RWPE2 (cell line): Measurements from ENCODE around the gene SUSD5.
A peak's percentile ranks its signal among the peaks of the same experiment; 100 is the strongest.

Experiments used
- ATAC-seq: fragments of 200-7000 bp; cut with Tn5 transposase; 3 replicates; pipeline ENCODE4 v1.9.1; 2021; ENCODE audit warnings: low read depth
- DNase-seq: peaks from one replicate; pipeline ENCODE4 v3.0.0-alpha.2; 2020; ENCODE audit warnings: low spot score
- H3K27ac ChIP-seq: fragments of 450-650 bp; 2 replicates; pipeline ENCODE4 v1.5.1; 2017; ENCODE audit warnings: mild to moderate bottlenecking; ENCODE audit not compliant: poor library complexity, severe bottlenecking
- H3K27me3 ChIP-seq: fragments of 250-450 bp; sonication (Bioruptor Pico); 2 replicates; pipeline ENCODE4 v1.5.1; 2021; ENCODE audit warnings: mild to moderate bottlenecking, moderate library complexity; ENCODE audit not compliant: insufficient read depth, poor library complexity, severe bottlenecking
- H3K36me3 ChIP-seq: fragments of 250-450 bp; sonication (Bioruptor Pico); 2 replicates; pipeline ENCODE4 v1.5.1; 2020; ENCODE audit warnings: low read depth, mild to moderate bottlenecking, moderate library complexity
- H3K4me1 ChIP-seq: fragments of 250-450 bp; sonication (Bioruptor Pico); 2 replicates; pipeline ENCODE4 v1.5.1; 2021; ENCODE audit warnings: mild to moderate bottlenecking, moderate library complexity; ENCODE audit not compliant: insufficient read depth, poor library complexity, severe bottlenecking
- H3K4me3 ChIP-seq: fragments of 250-450 bp; sonication (Bioruptor Pico); 2 replicates; pipeline ENCODE4 v1.5.1; 2021; ENCODE audit warnings: mild to moderate bottlenecking, moderate library complexity; ENCODE audit not compliant: severe bottlenecking
- H3K9me3 ChIP-seq: fragments of 250-450 bp; sonication (Bioruptor Pico); 2 replicates; pipeline ENCODE4 v1.5.1; 2021; ENCODE audit warnings: mild to moderate bottlenecking, moderate library complexity; ENCODE audit not compliant: severe bottlenecking
- CTCF ChIP-seq: fragments of 450-650 bp; IDR thresholded peaks from one replicate; pipeline ENCODE4 v1.5.1; 2017; ENCODE audit warnings: mild to moderate bottlenecking, moderate library complexity; ENCODE audit not compliant: poor library complexity, severe bottlenecking

Gene SUSD5

GRCh38 chr3:33145901-33146580 lies 72.6 kb downstream of the SUSD5 start:
- DNase-seq: no peak
- H3K27me3 ChIP-seq: no peaks in the 10 kb centered on the region
- no peaks in the 10 kb centered on the region for H3K4me1 ChIP-seq
- TF ChIP-seq CTCF: no peak
- ATAC-seq: no peak
- no peaks in the 10 kb centered on the region for H3K9me3 ChIP-seq
- H3K36me3 ChIP-seq: peaks cover 17% of the 10 kb centered on the region
- no peak overlapping the region for H3K4me3 ChIP-seq
- H3K27ac ChIP-seq: no peak overlapping the region

- Histone ChIP-seq H3K27ac (no peak overlapping the region), H3K4me1 (no peaks in the 10 kb centered on the region), H3K27me3 (no peaks in the 10 kb centered on the region), H3K4me3 (no peak overlapping the region), H3K36me3 (peaks cover 20% of the 10 kb centered on the region), H3K9me3 (no peaks in the 10 kb centered on the region)
- DNase-seq (no peak), ATAC-seq (no peak)
- no peak for TF ChIP-seq CTCF
These were observed 73.2 kb downstream of the SUSD5 start for GRCh38 chr3:33145221-33145900.

- no peak overlapping the region for H3K4me3 ChIP-seq
- H3K4me1 ChIP-seq: no peaks in the 10 kb centered on the region
- H3K27me3 ChIP-seq: no peaks in the 10 kb centered on the region
- no peak for ATAC-seq
- H3K9me3 ChIP-seq: no peaks in the 10 kb centered on the region
- peak; percentile 22 for TF ChIP-seq CTCF
- peaks cover 23% of the 10 kb centered on the region for H3K36me3 ChIP-seq
- H3K27ac ChIP-seq: no peak overlapping the region
- DNase-seq: no peak
These were observed 74.2 kb downstream of the SUSD5 start for GRCh38 chr3:33144433-33144832.

- no peaks in the 10 kb centered on the region for H3K9me3 ChIP-seq
- no peak for ATAC-seq
- H3K36me3 ChIP-seq: peaks cover 42% of the 10 kb centered on the region
These were observed 77.6 kb downstream of the SUSD5 start for GRCh38 chr3:33141006-33141405.

More at GRCh38 chr3:33141006-33141405, 77.6 kb downstream of the SUSD5 start:
- TF ChIP-seq CTCF: no peak
- Histone ChIP-seq H3K27ac (no peak overlapping the region), H3K27me3 (no peaks in the 10 kb centered on the region), H3K4me1 (no peaks in the 10 kb centered on the region), H3K4me3 (no peak overlapping the region)
- DNase-seq: no peak
